ENCODE data around the gene CROCC2.

- TF ChIP-seq CTCF (IDR thresholded peaks at IDR 0.05): no peak
- no peak for TF ChIP-seq EP300 (IDR thresholded peaks at IDR 0.05; ENCODE audit: low read depth)
- no peak for TF ChIP-seq POLR2A (IDR thresholded peaks at IDR 0.05)
- TF ChIP-seq POLR2AphosphoS5 (IDR thresholded peaks at IDR 0.05): no peak
These were observed 61.0 kb downstream of the CROCC2 start for GRCh38 chr2:240966906-240967680.
